HG02623 (cell line): ENCODE data around the gene ING5.

Experiments used
- ATAC-seq: cut with Tn5 transposase; IDR thresholded peaks from one replicate; pipeline ENCODE4 v1.9.1; 2021; ENCODE audit warnings: moderate library complexity; ENCODE audit not compliant: unreplicated experiment

ING5 gene

DNA sequence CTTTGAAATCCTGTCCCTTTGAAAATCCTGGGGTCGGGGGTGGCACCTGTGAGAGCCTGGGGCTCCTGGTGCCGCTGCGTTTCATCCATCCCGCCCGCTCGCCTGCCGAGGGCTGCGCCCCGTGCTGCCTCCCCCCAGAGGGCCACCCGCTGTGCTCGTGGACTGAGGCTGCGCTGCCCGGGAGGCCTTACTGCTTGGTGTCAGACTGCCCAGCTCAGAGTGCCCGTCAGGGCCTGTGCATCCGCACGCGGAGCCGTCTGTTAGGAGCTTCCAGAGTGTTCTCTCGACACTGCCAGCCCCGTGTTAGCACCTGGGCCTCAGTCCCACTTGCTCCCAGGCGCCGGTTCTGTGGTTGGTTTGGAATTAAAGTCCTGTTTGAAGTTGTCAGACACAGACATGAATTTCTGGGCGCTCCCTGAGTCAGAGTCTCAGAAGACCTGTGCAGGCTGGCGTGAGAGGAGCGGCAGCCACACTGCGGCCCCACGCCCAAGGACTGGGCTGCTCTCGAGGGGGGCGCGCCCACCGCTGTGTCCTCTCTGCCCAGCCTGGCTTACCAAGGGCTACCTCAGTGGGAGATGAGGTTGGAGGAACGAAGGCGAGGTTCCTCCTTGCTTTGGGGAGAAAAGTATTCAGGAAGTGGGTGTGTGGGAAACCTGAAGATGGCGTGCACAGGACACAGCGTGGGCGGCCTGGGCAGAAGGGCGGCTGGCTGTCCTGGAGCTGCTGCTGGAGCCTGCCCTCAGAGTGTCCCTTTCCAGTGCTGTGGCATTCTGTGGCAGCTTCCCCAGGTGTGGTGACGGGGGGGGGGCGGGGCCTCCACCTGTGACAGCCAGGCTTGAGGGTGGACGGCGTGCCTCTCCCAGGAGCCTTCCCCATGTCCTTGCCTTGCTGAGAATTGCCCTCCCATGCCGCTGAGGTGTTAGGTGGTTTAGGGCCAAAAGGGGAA, 29.3 kb upstream of the ING5 start:
- no peak for ATAC-seq

DNA sequence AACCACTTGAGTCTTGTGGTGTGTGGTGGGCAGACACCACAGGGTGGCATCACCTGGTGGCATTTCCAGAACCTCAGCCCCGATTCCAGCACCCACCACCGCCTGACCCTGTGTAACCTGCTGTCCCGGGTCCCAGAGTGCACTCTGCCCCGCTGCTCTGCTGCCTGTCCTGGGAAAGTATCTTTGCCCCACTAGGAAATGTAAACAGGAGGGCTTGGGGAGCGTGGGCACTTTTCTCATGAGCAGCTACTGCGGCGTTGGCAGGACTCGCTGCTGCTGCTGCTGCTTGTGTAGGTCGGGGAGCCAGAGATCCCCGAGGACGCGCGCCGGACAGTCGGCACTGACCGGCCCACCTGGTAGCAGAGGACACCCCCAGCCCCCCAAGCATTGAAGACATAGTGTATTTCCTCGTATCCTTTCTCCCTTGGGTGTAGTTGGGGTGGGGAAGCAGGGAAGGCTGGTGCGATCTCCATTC, 28.6 kb upstream of the ING5 start:
- no peak for ATAC-seq

DNA sequence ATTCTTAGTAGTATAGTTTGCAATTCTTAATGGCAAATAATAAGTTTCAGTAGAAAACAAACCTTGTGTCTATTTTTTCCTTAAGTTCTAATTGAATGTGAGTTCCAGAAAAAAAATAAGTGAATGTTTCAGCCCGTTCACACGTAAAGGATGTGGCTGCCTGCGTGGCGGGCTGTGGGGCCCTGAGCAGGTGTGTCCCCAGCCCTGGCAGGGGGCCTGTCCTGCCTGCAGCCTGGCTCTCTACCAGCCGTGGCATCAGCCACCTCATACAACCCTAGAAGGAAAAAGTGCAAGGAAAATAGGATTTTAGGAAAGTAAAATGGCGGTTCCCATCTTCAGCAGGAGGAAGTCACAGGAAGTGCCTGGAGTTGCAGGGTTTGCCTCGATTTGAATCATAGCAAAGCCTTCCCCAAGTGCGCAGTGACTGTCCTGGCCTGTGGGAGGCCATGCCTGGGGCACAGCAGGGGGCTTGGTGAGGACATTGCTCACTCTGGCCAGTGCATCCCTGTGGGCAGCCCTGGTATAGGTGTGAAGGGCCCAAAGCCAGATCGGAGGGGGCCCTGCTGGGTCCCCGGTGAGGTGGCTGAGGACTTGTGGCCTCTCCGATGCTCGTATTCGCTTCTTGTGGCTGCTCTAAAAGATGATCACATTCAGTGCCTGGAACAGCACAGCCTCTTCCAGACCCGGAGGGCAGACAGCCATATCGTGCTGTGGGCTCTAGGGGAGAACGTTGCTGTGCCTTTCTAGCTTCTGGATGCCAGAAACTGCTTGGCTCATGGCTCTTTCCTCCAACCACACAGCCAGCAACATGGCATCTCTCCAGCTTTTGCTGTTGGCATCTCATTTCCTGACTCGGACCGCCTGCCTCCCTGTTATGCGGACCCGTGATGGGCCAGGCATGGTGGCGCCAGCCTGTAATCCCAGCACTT, 27.8 kb upstream of the ING5 start:
- ATAC-seq, result no peak

DNA sequence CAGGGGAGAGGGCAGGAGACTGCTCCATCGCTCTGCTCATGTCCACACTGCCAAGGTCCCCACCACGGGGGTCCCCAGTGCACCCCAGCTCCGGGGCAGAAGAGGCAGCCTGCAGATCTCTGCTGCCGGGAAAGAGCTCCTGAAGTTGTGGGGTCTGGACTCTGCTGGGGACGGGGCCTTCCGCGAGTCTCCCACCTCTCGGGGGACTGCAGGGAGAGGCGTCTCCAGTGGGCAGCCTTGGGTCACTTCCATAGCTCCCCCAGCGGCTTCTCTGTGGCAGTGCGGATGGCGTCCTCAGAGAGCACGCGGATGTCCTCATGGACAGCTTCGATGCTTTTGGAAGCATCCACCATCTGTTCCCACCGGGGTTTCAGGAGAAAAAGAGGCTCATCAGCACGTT, 26.0 kb upstream of the ING5 start:
- ATAC-seq, result no peak

DNA sequence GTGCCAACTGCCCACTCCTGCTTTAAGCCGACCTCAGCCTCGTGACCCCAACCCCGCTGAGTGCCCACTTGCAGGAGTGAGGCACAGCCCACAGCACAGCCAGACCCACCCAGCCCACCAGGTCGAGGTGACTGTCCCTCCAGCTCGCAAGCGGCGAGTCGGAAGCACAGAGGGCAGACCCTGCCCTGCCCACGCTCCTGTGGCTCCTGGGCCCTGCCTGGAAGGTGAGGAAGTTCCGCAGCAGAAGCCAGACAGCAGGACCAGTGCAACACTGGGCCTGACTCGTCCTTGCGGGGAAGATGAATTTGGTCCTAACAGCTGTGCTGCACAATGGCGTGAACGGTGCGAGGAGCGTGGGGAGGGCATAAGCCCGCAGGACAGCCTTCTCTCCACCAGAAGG, 25.2 kb upstream of the ING5 start:
- no peak for ATAC-seq

DNA sequence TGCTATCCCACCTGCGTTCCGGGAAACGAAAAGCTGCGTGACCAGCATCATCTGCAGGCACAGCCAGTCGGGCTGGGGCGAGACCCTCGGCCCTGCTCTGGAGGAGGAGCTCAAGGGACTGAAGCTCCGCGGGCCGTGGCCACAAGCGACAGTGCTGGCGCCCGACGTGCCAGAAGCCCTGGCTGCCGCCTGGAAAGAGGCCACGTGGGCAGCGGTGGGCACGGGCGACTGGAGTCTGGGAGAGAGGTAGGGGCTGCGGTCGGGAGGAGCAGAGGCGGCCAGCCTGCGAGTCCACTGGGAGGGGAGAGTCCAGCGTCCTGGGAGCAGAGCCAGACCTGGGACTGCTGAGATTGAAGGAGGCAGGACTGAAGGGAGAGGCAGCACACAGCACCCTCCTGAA, 24.4 kb upstream of the ING5 start:
- no peak for ATAC-seq

DNA sequence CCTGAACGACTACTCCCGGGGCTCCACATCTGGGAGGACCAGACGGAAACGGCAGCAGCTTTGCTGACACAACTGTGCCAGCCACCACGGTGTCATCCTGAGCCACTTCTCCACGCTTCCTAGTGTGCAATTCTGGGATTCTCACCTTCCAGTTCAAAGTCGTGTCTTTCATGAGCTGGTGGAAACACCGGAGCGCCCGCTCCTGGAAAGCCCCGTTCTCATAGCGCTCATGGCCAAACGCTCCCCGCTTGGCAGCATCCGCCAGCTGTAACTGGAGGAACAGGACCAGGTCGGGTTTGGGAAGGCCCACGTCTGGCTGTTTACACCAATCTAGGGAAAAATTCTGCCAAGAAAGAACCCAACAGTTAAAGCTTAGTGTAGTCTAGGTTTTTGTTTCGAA, 23.5 kb upstream of the ING5 start:
- ATAC-seq, result no peak

DNA sequence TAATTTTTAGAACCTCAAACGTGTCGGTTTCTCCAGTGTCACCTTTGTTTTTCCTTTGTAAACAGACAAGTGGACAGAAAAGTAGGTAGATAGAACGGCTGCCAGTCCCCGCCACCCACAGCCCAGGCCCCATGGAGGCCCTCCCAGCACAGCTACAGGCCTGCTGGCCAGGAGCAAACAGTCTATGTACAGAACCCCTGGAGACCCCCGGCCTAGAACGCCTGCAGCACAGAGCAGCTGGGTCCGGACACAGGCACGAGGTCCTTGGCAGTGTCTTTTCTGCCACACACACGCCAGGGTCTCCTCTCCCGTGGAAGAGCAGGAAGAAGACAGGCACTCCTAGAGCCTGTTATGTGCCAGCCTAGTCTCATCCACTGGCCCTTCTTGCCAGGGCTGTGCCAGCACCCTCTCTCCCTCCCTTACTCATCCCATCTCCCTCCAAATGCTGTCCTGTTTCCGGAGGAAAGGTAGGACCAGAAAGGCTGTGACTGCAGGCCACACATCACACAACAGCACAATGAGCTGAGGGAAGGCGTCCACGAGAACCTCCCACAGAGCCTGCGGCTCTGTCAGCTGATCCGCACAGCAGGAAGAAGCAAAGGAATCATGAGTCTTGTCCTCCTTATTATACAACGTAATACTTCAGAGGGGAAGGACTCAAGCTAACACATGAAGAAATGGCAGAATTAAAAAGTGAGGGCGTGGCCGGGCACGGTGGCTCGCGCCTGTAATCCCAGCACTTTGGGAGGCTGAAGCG, 22.9 kb upstream of the ING5 start:
- ATAC-seq, result no peak

DNA sequence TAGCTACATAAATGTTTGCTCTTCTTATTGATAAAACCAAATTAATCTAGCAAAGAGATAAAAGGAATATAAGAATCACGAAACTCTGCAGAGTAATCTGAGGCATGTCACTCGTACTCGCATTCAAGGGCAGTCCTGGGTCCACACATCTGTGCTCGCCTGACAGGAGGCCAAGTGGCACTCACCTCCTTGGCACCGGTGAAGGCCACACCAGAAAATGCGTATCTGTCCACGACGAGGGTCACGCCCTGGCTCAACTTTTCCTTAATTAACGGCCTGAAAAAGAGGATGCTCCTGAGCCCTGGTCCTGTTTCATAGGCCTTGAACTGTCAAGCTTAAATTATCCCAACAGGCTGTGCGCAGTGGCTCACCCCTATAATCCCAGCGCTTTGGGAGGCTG, 21.8 kb upstream of the ING5 start:
- ATAC-seq, result no peak

DNA sequence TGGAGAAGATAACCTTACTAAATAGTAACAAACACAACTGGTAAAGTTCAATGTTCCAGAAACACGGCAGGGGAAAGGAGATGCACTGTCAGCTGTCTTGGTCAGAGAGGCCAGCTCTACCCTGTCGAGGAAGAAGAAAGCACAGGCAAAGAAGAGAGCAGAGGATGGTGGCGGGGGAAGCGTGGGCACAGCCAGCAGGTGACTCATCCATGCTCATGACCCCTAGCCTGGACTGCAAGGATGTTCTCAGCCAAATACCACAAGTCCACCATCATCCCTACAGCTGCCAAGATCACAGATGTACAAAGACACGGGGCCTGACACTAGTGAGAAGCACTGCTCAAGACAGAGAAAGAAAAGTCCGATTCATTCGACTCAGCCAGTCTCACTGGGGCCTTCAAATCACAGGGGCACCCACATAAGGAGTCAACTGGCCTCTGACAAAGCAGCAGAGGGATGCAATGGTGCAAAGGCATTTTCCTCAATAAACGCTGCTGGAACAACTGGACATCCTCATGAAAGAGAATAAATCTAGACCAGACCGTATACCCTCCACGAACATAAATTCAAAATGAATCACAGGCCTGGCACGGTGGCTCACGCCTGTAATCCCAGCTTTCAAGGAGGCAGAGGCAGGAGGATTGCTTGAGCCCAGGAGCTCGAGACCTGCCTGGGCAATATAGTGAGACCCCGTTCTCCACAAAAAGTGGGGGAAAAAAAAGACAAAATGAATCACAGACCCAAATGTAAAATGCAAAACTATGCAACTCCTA, 20.8 kb upstream of the ING5 start:
- ATAC-seq, result no peak

DNA sequence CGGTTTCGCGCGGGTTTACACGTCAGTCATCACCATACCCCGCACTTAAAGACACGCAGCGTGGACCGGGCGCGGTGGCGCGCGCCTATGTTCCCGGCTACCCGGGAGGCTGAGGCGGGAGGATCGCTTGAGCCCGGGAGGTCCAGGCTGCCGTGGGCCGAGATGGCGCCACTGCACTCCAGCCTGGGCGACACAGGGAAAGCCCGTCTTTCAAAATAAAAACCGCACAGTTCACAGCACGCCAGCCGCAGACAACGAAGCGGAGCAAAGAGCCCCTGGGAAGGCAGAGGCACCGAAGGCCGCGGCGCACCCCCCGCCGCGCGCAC, 15.6 kb upstream of the ING5 start:
- peak; percentile 7 for ATAC-seq

DNA sequence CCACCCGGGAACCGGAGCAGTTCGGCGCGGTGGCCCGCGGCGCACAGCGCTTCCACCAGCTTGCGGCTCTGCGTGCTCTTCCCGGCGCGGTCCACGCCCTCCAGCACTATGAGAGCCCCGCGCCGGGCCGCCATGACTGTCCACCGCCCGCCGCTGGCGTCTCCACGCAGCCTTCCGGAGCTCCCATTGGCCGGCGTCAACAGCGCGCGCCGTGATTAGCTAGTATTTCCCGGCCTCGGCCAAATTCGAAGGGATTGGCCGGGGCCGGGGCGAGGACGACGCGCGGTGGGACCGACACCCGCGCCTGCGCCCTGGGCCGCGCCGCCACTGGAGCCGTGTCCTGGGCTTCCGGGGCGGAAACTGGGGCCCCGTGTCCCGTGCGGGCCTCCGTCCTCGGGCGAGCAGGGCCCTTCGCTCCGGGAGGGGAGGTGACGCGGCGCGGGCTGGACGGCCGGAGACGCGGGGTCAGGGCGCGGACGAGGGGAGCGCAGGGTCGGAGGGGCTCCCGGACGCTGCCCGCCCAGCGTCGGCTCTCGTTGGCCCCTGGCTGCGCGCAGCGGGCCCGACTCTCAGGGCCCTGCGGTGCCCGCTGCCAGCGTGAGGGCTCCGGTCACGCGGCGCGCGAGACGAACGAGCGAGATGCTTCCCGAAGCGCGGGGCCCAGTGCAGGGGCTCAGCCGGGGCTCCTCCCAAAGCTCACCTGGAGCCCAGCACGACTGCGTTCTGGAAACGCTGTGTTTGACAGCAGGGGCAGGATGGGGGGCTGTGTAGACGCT, 15.0 kb upstream of the ING5 start, which contains the start of gene DTYMK:
DTYMK (minus strand) TSS at position 166 of the 776 bp plus-strand sequence; CDS start at position 134, 32 bp downstream.
- peak; percentile 89 for ATAC-seq

DNA sequence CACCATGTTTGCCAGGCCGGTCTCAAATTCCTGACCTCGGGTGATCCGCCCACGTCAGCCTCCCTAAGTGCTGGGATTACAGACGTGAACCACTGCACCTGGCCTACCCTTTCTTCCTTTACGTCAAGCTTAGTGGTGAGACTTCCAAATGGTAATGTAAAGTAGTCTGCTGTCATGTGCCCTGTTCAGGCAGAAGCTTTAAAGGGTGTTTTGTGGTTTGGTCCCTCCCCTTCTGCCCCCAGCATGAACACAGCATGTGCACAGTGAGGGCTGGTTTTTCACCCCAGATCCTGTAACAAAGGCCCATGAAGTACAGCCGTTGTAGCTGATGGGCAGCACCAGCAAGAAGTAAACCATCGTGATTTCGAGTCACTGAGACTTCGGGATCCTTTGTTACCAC, 12.5 kb upstream of the ING5 start:
- no peak for ATAC-seq

DNA sequence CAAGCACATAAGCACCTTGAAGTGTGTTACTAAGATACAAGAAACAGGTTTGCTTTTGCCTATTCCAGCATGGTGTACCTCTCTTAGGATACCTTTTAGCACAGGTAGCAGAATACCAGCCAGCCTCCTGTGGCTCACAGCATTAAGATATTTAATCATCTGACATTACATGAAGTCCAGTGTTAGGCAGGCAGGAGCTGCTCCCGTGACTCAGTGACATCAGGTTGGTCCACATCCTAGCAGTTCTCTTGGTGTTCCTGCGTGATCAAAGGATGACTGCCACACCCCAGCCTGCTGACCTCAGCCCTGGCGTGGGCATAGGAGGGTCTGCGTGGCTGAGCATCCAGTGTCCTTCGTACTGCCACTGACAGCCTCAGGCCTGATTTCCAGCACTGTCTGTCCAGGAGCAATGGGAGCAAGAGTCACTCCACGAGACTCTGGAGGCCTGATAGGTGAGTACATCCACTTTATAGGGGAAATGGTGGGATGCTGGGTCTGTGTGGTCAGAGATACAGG, 11.6 kb upstream of the ING5 start:
- ATAC-seq, result no peak

DNA sequence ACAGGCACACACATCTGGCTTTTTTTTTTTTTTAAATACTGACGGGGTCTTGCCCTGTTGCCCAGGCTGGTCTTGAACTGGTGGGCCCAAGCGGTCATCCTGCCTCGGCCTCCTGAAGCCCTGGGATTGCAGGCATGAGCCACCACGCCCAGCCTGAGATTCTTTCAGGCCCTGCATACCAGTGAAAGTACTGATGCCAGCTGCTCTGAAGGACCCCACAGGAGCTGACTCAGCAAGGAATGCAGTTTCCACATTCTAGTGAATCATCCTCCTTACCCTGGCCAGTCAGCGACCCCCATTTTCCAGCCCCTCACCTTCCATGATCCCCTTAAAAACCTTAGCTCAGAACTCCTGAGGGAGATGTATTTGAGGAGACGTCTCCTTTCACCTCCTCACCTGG, 9.4 kb upstream of the ING5 start:
- ATAC-seq, result no peak

DNA sequence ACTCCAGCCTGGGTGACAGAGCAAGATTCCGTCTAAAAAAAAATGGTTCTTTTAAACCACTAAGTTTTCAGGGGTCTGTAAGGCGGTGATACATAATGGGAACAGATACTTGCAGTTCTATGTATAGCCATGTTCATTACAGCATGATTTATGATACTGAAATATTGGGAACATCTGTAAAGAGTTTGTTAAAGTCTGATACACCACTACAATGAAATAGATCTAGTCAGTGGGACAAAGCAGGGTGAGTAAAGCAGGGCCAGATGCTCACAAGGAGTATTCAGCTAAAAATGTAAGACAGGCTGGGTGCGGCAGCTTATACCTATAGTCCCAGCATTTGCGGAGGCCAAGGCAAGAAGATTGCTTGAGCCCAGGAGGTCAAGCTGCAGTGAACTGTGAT, 6.2 kb upstream of the ING5 start:
- ATAC-seq, result no peak

DNA sequence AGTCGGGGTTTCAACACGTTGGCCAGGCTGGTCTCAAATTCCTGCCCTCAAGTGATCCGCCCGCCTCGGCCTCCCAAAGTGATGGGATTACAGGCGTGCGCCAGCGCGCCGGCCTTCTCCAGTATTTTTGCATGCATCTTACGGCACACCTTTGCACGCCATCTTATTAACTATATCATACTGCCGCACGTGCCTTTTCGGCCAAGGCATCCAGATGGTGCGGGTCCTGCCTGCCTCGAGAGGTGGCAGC, 765 bp upstream of the ING5 start:
- ATAC-seq, result no peak

DNA sequence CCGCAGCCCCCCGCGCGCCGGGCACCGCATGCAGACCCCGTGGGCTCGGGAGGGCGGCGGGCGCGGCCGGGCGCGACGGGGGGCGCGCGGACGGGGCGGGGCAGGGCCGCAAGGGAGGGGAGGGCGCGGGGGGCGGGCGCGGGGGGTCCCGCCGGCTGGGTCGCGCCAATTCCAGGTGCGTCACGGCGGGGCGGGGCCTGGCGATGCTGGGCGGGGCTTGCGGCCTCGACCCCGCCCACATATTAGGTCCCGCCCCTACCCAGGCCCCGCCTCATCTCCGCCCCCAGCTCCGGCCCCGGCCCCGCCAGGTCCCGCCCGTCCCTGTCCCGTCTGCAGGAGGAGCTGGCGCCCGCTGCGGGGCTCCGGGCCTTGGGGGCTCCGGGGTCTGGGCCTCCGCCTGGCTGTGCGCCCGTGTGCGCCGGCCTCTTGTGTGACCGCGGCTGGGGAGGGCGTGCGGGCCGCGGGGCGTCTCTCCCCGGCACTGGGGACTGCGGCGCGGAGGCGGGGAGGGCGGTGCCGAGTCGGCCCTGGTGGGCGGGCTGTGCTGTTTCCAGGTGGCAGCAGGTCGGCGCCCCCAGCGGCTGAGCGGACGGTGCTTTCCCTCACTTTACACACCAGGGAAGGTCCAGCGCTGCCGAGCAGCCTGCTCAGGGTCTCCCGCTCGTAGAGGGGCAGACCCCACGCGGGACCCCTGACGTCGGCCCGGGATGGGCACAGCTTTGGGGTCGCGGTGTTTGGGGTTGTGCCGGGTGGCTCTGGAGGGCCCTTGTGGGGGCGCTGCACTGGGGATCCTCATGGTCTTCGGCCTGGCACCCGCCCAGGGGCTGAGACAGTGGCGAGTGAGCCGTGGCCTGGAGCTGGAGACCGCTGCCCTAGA, 554 bp downstream of the ING5 start:
- ATAC-seq, result peak; percentile 56
